ENCODE measurements around the gene ZNF630.

DNA sequence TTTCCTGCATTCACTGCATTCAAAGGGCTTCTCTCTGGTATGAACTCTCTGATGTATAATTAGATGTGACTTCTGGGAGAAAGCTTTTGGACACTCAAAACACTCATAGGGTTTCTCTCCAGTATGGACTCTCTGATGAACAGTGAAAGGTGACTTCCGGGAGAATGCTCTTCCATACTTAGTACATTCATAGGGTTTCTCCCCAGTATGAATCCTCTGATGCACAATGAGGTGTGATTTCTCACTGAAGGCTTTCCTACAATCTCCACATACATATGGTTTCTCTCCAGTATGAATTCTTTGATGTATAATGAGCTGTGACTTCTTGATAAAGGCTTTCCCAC, 12.2 kb downstream of the ZNF630 start:
- TF ChIP-seq KDM1A (IDR thresholded peaks at IDR 0.05; ENCODE audit: borderline replicate concordance), result no peak
- TF ChIP-seq JUND (IDR thresholded peaks at IDR 0.05; ENCODE audit: low read depth, low read length), result no peak
- TF ChIP-seq, protein P1, sequence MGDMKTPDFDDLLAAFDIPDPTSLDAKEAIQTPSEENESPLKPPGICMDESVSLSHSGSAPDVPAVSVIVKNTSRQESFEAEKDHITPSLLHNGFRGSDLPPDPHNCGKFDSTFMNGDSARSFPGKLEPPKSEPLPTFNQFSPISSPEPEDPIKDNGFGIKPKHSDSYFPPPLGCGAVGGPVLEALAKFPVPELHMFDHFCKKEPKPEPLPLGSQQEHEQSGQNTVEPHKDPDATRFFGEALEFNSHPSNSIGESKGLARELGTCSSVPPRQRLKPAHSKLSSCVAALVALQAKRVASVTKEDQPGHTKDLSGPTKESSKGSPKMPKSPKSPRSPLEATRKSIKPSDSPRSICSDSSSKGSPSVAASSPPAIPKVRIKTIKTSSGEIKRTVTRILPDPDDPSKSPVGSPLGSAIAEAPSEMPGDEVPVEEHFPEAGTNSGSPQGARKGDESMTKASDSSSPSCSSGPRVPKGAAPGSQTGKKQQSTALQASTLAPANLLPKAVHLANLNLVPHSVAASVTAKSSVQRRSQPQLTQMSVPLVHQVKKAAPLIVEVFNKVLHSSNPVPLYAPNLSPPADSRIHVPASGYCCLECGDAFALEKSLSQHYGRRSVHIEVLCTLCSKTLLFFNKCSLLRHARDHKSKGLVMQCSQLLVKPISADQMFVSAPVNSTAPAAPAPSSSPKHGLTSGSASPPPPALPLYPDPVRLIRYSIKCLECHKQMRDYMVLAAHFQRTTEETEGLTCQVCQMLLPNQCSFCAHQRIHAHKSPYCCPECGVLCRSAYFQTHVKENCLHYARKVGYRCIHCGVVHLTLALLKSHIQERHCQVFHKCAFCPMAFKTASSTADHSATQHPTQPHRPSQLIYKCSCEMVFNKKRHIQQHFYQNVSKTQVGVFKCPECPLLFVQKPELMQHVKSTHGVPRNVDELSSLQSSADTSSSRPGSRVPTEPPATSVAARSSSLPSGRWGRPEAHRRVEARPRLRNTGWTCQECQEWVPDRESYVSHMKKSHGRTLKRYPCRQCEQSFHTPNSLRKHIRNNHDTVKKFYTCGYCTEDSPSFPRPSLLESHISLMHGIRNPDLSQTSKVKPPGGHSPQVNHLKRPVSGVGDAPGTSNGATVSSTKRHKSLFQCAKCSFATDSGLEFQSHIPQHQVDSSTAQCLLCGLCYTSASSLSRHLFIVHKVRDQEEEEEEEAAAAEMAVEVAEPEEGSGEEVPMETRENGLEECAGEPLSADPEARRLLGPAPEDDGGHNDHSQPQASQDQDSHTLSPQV (IDR thresholded peaks at IDR 0.05), result no peak
- TF ChIP-seq, protein P2, sequence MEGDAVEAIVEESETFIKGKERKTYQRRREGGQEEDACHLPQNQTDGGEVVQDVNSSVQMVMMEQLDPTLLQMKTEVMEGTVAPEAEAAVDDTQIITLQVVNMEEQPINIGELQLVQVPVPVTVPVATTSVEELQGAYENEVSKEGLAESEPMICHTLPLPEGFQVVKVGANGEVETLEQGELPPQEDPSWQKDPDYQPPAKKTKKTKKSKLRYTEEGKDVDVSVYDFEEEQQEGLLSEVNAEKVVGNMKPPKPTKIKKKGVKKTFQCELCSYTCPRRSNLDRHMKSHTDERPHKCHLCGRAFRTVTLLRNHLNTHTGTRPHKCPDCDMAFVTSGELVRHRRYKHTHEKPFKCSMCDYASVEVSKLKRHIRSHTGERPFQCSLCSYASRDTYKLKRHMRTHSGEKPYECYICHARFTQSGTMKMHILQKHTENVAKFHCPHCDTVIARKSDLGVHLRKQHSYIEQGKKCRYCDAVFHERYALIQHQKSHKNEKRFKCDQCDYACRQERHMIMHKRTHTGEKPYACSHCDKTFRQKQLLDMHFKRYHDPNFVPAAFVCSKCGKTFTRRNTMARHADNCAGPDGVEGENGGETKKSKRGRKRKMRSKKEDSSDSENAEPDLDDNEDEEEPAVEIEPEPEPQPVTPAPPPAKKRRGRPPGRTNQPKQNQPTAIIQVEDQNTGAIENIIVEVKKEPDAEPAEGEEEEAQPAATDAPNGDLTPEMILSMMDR (IDR thresholded peaks at IDR 0.05 in 2 of 3, conservative IDR thresholded peaks at IDR 0.05 in 1 of 3; ENCODE audit: control insufficient read depth in 2 of 3, extremely low read depth in 1 of 3, insufficient read depth in 1 of 3, low read depth in 3 of 3, low read length in 3 of 3), result no peak
- no peak for TF ChIP-seq KAT2A (conservative IDR thresholded peaks at IDR 0.05; ENCODE audit: control insufficient read depth, low read depth, low read length)
- TF ChIP-seq HDAC2 (IDR thresholded peaks at IDR 0.05), result no peak
- TF ChIP-seq CBX5 (IDR thresholded peaks at IDR 0.05; ENCODE audit: low read depth), result no peak
- no peak for TF ChIP-seq RFX5 (IDR thresholded peaks at IDR 0.05; ENCODE audit: low read depth, low read length)
- no peak for TF ChIP-seq POLR2A (IDR thresholded peaks at IDR 0.05; ENCODE audit: low read depth, low read length)
- no peak for TF ChIP-seq SREBF2 (IDR thresholded peaks at IDR 0.05; ENCODE audit: low read length)
